ENCODE measurements around the gene SIM2. TPM values are rescaled to one million over a fixed set of nuclear protein-coding genes. Genes with fewer than 3 reads are reported as not detected.

SIM2 gene
- total and polyA plus RNA-seq, 2 of the 13 experiments (the other 11 are each of a cell fraction or from before 2014, with no cell fraction given), result 0.36 to 0.53 TPM

DNA sequence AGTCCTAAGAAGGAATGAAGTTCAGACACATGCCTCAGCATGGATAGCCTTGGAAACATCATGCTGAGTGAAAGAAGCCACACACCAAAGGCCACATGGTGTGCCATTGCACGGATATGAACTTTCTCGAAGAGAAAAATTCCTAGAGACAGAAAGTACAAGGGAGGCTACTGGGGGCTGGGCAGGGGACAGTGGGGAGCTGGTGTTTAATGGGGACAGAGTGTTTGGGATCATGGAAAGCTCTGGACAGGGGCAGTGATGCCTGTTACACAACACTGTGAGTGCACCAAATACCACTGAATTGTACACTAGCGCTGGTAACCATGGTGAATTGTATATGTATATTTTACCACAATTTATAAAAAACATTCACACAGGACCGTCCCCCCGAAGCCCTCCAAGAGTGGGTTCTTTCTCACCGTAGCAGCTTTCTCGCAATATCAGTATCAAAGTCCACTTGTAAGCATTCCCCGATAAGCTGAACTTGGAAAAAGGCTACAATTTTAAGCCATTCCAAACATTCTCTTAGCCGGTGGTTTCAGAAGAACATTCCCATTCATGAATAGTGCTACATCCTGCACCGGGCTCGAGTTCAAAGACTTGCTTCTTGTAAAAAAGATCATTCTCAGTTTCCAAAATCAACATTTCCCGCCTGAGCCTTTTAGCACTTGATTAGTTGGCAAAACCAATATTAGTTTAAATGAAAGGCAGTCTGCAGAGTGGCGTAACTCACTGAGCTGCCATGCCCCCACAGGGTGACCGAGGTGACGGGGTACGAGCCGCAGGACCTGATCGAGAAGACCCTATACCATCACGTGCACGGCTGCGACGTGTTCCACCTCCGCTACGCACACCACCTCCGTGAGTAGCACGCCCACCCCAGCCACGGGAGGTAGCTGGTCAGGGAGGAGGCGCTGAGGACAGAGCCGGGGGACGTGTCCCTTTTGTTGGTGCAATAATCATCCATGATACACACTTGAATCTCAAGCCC, 31.7 kb downstream of the SIM2 start (continued):
- TF ChIP-seq, protein P1, sequence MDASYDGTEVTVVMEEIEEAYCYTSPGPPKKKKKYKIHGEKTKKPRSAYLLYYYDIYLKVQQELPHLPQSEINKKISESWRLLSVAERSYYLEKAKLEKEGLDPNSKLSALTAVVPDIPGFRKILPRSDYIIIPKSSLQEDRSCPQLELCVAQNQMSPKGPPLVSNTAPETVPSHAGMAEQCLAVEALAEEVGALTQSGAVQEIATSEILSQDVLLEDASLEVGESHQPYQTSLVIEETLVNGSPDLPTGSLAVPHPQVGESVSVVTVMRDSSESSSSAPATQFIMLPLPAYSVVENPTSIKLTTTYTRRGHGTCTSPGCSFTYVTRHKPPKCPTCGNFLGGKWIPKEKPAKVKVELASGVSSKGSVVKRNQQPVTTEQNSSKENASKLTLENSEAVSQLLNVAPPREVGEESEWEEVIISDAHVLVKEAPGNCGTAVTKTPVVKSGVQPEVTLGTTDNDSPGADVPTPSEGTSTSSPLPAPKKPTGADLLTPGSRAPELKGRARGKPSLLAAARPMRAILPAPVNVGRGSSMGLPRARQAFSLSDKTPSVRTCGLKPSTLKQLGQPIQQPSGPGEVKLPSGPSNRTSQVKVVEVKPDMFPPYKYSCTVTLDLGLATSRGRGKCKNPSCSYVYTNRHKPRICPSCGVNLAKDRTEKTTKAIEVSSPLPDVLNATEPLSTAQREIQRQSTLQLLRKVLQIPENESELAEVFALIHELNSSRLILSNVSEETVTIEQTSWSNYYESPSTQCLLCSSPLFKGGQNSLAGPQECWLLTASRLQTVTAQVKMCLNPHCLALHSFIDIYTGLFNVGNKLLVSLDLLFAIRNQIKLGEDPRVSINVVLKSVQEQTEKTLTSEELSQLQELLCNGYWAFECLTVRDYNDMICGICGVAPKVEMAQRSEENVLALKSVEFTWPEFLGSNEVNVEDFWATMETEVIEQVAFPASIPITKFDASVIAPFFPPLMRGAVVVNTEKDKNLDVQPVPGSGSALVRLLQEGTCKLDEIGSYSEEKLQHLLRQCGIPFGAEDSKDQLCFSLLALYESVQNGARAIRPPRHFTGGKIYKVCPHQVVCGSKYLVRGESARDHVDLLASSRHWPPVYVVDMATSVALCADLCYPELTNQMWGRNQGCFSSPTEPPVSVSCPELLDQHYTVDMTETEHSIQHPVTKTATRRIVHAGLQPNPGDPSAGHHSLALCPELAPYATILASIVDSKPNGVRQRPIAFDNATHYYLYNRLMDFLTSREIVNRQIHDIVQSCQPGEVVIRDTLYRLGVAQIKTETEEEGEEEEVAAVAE (CRISPR knock-in tag; IDR thresholded peaks at IDR 0.05; ENCODE audit: borderline replicate concordance), result no peak
- TF ChIP-seq ZNF558 (CRISPR knock-in tag; IDR thresholded peaks at IDR 0.05; ENCODE audit: borderline replicate concordance) (0 out of 2 replicates have a peak, but pooled peaks have one; percentile 42), ZNF788 (CRISPR knock-in tag; IDR thresholded peaks at IDR 0.05; ENCODE audit: borderline replicate concordance) (peak; percentile 47; the same call in 1 of the 2 replicates), ZIK1 (CRISPR knock-in tag; IDR thresholded peaks at IDR 0.05; ENCODE audit: borderline replicate concordance, low read depth) (0 out of 2 replicates have a peak, but pooled peaks have one; percentile 16), ZNF33B (CRISPR knock-in tag; IDR thresholded peaks at IDR 0.05) (no peak), DNMT3B (CRISPR knock-in tag; conservative IDR thresholded peaks at IDR 0.05) (0 out of 2 replicates have a peak, but pooled peaks have one; percentile 48), PAX8 (CRISPR knock-in tag; IDR thresholded peaks at IDR 0.05; ENCODE audit: borderline replicate concordance) (no peak), KLF12 (CRISPR knock-in tag; IDR thresholded peaks at IDR 0.05; ENCODE audit: borderline replicate concordance) (no peak), SP2 (CRISPR knock-in tag; IDR thresholded peaks at IDR 0.05) (no peak), HMGA1 (CRISPR knock-in tag; conservative IDR thresholded peaks at IDR 0.05) (no peak), CREB1 (IDR thresholded peaks at IDR 0.05) (no peak), CREB1 (CRISPR knock-in tag; IDR thresholded peaks at IDR 0.05) (peak; percentile 48; the same call in 1 of the 2 replicates), ZNF121 (CRISPR knock-in tag; IDR thresholded peaks at IDR 0.05) (no peak), POLR2A (IDR thresholded peaks at IDR 0.05; ENCODE audit: insufficient read depth in 1 of 2, low read depth in 2 of 2, low read length in 2 of 2) (no peak), ZNF629 (CRISPR knock-in tag; conservative IDR thresholded peaks at IDR 0.05) (0 out of 2 replicates have a peak, but pooled peaks have one; percentile 22), FOXA3 (CRISPR knock-in tag; IDR thresholded peaks at IDR 0.05) (0 out of 2 replicates have a peak, but pooled peaks have one; percentile 31)
- TF ChIP-seq, protein P2, sequence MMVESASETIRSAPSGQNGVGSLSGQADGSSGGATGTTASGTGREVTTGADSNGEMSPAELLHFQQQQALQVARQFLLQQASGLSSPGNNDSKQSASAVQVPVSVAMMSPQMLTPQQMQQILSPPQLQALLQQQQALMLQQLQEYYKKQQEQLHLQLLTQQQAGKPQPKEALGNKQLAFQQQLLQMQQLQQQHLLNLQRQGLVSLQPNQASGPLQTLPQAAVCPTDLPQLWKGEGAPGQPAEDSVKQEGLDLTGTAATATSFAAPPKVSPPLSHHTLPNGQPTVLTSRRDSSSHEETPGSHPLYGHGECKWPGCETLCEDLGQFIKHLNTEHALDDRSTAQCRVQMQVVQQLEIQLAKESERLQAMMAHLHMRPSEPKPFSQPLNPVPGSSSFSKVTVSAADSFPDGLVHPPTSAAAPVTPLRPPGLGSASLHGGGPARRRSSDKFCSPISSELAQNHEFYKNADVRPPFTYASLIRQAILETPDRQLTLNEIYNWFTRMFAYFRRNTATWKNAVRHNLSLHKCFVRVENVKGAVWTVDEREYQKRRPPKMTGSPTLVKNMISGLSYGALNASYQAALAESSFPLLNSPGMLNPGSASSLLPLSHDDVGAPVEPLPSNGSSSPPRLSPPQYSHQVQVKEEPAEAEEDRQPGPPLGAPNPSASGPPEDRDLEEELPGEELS (CRISPR knock-in tag; IDR thresholded peaks at IDR 0.05), result peak; percentile 64
- TF ChIP-seq, protein P3, sequence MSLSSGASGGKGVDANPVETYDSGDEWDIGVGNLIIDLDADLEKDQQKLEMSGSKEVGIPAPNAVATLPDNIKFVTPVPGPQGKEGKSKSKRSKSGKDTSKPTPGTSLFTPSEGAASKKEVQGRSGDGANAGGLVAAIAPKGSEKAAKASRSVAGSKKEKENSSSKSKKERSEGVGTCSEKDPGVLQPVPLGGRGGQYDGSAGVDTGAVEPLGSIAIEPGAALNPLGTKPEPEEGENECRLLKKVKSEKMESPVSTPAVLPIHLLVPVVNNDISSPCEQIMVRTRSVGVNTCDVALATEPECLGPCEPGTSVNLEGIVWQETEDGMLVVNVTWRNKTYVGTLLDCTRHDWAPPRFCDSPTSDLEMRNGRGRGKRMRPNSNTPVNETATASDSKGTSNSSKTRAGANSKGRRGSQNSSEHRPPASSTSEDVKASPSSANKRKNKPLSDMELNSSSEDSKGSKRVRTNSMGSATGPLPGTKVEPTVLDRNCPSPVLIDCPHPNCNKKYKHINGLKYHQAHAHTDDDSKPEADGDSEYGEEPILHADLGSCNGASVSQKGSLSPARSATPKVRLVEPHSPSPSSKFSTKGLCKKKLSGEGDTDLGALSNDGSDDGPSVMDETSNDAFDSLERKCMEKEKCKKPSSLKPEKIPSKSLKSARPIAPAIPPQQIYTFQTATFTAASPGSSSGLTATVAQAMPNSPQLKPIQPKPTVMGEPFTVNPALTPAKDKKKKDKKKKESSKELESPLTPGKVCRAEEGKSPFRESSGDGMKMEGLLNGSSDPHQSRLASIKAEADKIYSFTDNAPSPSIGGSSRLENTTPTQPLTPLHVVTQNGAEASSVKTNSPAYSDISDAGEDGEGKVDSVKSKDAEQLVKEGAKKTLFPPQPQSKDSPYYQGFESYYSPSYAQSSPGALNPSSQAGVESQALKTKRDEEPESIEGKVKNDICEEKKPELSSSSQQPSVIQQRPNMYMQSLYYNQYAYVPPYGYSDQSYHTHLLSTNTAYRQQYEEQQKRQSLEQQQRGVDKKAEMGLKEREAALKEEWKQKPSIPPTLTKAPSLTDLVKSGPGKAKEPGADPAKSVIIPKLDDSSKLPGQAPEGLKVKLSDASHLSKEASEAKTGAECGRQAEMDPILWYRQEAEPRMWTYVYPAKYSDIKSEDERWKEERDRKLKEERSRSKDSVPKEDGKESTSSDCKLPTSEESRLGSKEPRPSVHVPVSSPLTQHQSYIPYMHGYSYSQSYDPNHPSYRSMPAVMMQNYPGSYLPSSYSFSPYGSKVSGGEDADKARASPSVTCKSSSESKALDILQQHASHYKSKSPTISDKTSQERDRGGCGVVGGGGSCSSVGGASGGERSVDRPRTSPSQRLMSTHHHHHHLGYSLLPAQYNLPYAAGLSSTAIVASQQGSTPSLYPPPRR (CRISPR knock-in tag; IDR thresholded peaks at IDR 0.05; ENCODE audit: borderline replicate concordance), result peak; percentile 91

Data from HepG2 (cell line).